GM23338 (cell line): Measurements from ENCODE around the gene SLC9A9. TPM values are rescaled to one million over a fixed set of nuclear protein-coding genes. Genes with fewer than 3 reads are reported as not detected.
A peak's percentile ranks its signal among the peaks of the same experiment; 100 is the strongest.

Source experiments
- ATAC-seq: fragments of 200-7000 bp; cut with Tn5 transposase; 3 replicates; pipeline ENCODE4 v1.9.1; 2020
- DNase-seq: peaks from one replicate; pipeline ENCODE4 v3.0.0-alpha.2; 2015; ENCODE audit warnings: low spot score
- H2AFZ ChIP-seq: fragments of 200-600 bp; sonication (generic); 2 replicates; pipeline ENCODE4 v1.8.0; 2016; ENCODE audit warnings: antibody characterized with exemption, mild to moderate bottlenecking, moderate library complexity
- H3F3A ChIP-seq: fragments of 200-600 bp; sonication (generic); replicated peaks from 2 replicates; pipeline ENCODE4 v1.8.0; 2017; ENCODE audit warnings: antibody characterized with exemption, mixed run types, low read depth
- H3K27ac ChIP-seq: fragments of 200-600 bp; sonication (generic); 2 replicates; pipeline ENCODE4 v1.6.1; 2016; ENCODE audit warnings: low read depth
- H3K27me3 ChIP-seq: fragments of 200-600 bp; sonication (generic); 2 replicates; pipeline ENCODE4 v1.8.0; 2016; ENCODE audit warnings: mild to moderate bottlenecking, mixed run types, moderate library complexity; ENCODE audit not compliant: insufficient read depth
- H3K36me3 ChIP-seq: fragments of 200-600 bp; sonication (generic); 2 replicates; pipeline ENCODE4 v1.8.0; 2016; ENCODE audit warnings: mild to moderate bottlenecking; ENCODE audit not compliant: insufficient read depth
- H3K4me1 ChIP-seq: fragments of 200-600 bp; sonication (generic); 2 replicates; pipeline ENCODE4 v1.8.0; 2016; ENCODE audit warnings: mild to moderate bottlenecking, moderate library complexity; ENCODE audit not compliant: insufficient read depth
- H3K4me2 ChIP-seq: fragments of 200-600 bp; sonication (generic); 2 replicates; pipeline ENCODE4 v1.7.1; 2017; ENCODE audit warnings: mixed run types
- H3K4me3 ChIP-seq: fragments of 200-600 bp; sonication (generic); 2 replicates; pipeline ENCODE4 v1.6.1; 2016; ENCODE audit warnings: mixed run types
- H3K79me2 ChIP-seq: fragments of 200-600 bp; sonication (generic); replicated peaks from 2 replicates; pipeline ENCODE4 v1.8.0; 2017; ENCODE audit warnings: mild to moderate bottlenecking; ENCODE audit not compliant: insufficient read depth
- H3K9me2 ChIP-seq: fragments of 200-600 bp; sonication (generic); 2 replicates; pipeline ENCODE4 v1.8.0; 2017; ENCODE audit not compliant: insufficient read depth
- H4K20me1 ChIP-seq: fragments of 200-600 bp; sonication (generic); replicated peaks from 2 replicates; pipeline ENCODE4 v1.8.0; 2017; ENCODE audit warnings: mild to moderate bottlenecking; ENCODE audit not compliant: insufficient read depth
- H3K27ac Mint-ChIP-seq: 2 replicates; pipeline ENCODE4 v1.8.0; 2020; ENCODE audit warnings: inconsistent platforms, mild to moderate bottlenecking, moderate library complexity, mixed read lengths
- H3K27me3 Mint-ChIP-seq: 3 replicates; pipeline ENCODE4 v1.8.0; 2022; ENCODE audit warnings: low read depth, mild to moderate bottlenecking, moderate library complexity, mixed read lengths, inconsistent platforms; ENCODE audit not compliant: insufficient read depth, poor library complexity
- H3K36me3 Mint-ChIP-seq: 3 replicates; pipeline ENCODE4 v1.8.0; 2021; ENCODE audit warnings: low read depth, mild to moderate bottlenecking, inconsistent platforms, moderate library complexity, mixed read lengths
- H3K4me1 Mint-ChIP-seq: 3 replicates; pipeline ENCODE4 v1.8.0; 2020; ENCODE audit warnings: mild to moderate bottlenecking, inconsistent platforms, mixed read lengths
- H3K4me3 Mint-ChIP-seq: 3 replicates; pipeline ENCODE4 v1.8.0; 2021; ENCODE audit warnings: moderate library complexity, mild to moderate bottlenecking, inconsistent platforms, mixed read lengths
- H3K9me3 Mint-ChIP-seq: 3 replicates; pipeline ENCODE4 v1.8.0; 2020; ENCODE audit warnings: moderate library complexity, mild to moderate bottlenecking, inconsistent platforms, mixed read lengths
- CREB1 ChIP-seq: fragments of 250-450 bp; sonication (Bioruptor Pico); IDR thresholded peaks from 2 replicates; pipeline ENCODE4 v1.5.0; 2020; ENCODE audit warnings: low read depth, mild to moderate bottlenecking, moderate library complexity
- EZH2 ChIP-seq: fragments of 200-600 bp; sonication (generic); IDR thresholded peaks from one replicate; pipeline ENCODE4 v1.8.0; 2017; ENCODE audit warnings: antibody characterized with exemption, mild to moderate bottlenecking, low read depth; ENCODE audit not compliant: unreplicated experiment
- EZH2phosphoT487 ChIP-seq: fragments of 200-600 bp; sonication (generic); IDR thresholded peaks from one replicate; pipeline ENCODE4 v1.8.1; 2018; ENCODE audit warnings: antibody characterized with exemption; ENCODE audit not compliant: unreplicated experiment
- JUNB ChIP-seq: IDR thresholded peaks from one replicate; pipeline ENCODE4 v1.6.1; 2016; ENCODE audit warnings: antibody characterized with exemption; ENCODE audit not compliant: unreplicated experiment
- NANOG ChIP-seq: IDR thresholded peaks from 2 replicates; pipeline ENCODE4 v1.6.1; 2016; ENCODE audit warnings: antibody characterized with exemption, borderline replicate concordance
- POLR2AphosphoS5 ChIP-seq: IDR thresholded peaks from 2 replicates; pipeline ENCODE4 v1.6.1; 2016; ENCODE audit warnings: antibody characterized with exemption, low read depth
- ZNF114 ChIP-seq: fragments of 250-450 bp; sonication (Bioruptor Pico); IDR thresholded peaks from 2 replicates; pipeline ENCODE4 v1.5.0; 2020; ENCODE audit warnings: mild to moderate bottlenecking, moderate library complexity
- ZNF331 ChIP-seq: fragments of 250-450 bp; sonication (Bioruptor Pico); IDR thresholded peaks from 2 replicates; pipeline ENCODE4 v1.5.0; 2020; ENCODE audit warnings: low read depth, mild to moderate bottlenecking, moderate library complexity
- polyA plus RNA-seq: library from polyadenylated mRNA; unstranded; fragments of >200 nt; fragmentation: Nextera tagmentation; extraction: Ambion mirVana; gene quantifications from 2 replicates; pipeline ENCODE4 v1.2.1, GENCODE V29; 2016
- total RNA-seq: library from RNA; depleted of rRNA; stranded (reverse); fragments of >200 nt; shearing (Covaris generic); gene quantifications from 2 replicates; pipeline ENCODE4 v1.2.3, GENCODE V29; 2014
- TF ChIP-seq, protein P1 (sequence below), 2 experiments: fragments of 200-600 bp in 1 of 2; sonication (generic) in 1 of 2; conservative IDR thresholded peaks; 2 replicates each; pipeline versions ENCODE4 v1.5.1 to v1.6.1; 2016 to 2017; ENCODE audit warnings: antibody characterized with exemption in 2 of 2, low read depth in 2 of 2, mild to moderate bottlenecking in 2 of 2, moderate library complexity in 1 of 2
- TF ChIP-seq, protein P2 (sequence below): IDR thresholded peaks from one replicate; pipeline ENCODE4 v1.6.1; 2018; ENCODE audit warnings: antibody characterized with exemption; ENCODE audit not compliant: unreplicated experiment
- TF ChIP-seq, protein P3 (sequence below): IDR thresholded peaks from 2 replicates; pipeline ENCODE4 v1.6.1; 2016; ENCODE audit warnings: antibody characterized with exemption

The SLC9A9 gene
- total and polyA plus RNA-seq, 2 experiments from 2014 or later, result 1.3 to 1.6 TPM

DNA sequence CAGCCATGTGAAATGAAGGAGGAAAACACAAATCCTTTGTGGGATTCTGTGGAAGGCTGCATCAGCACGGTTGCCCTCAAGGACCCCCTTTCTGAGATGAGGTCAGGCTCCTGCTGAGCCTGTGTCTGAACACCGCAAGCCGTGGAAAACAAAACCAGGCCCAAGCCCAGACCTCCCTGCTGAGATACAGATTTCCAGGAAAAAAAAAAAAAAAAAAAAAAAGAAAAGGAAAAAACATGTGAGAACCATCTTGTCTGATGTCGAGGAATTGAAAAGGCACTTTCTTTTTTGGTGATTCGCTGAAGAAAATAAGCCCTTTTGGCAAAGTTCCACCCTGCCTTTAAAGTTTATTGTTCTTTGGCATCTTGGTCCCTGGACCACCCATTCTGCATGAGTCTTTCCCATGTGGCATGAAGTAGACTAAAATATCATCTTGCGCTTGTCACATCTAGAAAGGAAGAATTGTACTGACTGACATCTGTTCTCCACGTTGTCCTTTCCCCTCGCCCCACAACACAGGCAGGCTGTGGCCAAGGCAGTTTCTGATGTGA lies 611.1 kb downstream of the SLC9A9 start (continued):
- TF ChIP-seq, protein P1, sequence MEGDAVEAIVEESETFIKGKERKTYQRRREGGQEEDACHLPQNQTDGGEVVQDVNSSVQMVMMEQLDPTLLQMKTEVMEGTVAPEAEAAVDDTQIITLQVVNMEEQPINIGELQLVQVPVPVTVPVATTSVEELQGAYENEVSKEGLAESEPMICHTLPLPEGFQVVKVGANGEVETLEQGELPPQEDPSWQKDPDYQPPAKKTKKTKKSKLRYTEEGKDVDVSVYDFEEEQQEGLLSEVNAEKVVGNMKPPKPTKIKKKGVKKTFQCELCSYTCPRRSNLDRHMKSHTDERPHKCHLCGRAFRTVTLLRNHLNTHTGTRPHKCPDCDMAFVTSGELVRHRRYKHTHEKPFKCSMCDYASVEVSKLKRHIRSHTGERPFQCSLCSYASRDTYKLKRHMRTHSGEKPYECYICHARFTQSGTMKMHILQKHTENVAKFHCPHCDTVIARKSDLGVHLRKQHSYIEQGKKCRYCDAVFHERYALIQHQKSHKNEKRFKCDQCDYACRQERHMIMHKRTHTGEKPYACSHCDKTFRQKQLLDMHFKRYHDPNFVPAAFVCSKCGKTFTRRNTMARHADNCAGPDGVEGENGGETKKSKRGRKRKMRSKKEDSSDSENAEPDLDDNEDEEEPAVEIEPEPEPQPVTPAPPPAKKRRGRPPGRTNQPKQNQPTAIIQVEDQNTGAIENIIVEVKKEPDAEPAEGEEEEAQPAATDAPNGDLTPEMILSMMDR (conservative IDR thresholded peaks at IDR 0.05; ENCODE audit: low read depth in 2 of 2), result no peak
- TF ChIP-seq, protein P2, sequence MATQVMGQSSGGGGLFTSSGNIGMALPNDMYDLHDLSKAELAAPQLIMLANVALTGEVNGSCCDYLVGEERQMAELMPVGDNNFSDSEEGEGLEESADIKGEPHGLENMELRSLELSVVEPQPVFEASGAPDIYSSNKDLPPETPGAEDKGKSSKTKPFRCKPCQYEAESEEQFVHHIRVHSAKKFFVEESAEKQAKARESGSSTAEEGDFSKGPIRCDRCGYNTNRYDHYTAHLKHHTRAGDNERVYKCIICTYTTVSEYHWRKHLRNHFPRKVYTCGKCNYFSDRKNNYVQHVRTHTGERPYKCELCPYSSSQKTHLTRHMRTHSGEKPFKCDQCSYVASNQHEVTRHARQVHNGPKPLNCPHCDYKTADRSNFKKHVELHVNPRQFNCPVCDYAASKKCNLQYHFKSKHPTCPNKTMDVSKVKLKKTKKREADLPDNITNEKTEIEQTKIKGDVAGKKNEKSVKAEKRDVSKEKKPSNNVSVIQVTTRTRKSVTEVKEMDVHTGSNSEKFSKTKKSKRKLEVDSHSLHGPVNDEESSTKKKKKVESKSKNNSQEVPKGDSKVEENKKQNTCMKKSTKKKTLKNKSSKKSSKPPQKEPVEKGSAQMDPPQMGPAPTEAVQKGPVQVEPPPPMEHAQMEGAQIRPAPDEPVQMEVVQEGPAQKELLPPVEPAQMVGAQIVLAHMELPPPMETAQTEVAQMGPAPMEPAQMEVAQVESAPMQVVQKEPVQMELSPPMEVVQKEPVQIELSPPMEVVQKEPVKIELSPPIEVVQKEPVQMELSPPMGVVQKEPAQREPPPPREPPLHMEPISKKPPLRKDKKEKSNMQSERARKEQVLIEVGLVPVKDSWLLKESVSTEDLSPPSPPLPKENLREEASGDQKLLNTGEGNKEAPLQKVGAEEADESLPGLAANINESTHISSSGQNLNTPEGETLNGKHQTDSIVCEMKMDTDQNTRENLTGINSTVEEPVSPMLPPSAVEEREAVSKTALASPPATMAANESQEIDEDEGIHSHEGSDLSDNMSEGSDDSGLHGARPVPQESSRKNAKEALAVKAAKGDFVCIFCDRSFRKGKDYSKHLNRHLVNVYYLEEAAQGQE, result no peak
- TF ChIP-seq EZH2phosphoT487 (no peak), ZNF331 (CRISPR knock-in tag) (no peak)

DNA sequence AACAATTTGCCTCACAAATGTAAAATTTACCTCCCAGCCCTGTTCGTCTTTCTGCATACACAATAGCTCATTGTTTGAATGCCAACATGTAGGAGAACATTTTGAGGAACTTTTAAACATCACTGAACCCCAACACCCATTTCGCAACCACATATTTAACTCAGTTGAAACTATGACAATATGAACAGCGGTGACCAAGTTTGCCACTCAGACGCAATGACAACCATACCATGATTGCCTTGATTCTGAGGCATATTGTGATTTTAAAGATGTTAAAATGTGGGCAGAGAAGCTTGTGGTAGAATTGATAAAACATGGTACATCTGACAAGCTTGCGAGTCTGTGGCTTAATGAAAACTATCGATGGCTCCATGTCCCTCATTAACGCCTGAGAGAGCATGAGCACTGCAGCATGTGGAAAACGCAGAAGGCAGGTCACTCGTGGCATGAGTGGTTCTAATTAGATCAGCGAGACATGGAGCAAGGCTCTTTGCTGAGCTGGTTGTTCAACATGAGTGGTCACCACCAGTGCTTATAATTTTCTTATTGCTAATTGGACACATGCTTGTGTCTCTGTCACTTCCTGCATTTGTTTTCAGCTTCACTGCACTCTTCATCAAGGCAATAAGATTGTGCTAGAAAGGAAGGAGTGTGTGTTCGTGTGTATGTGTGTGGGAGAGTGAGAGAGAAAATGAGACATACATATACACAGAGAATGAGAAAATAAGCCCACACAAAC lies 611.9 kb downstream of the SLC9A9 start:
- H3K4me3 Mint-ChIP-seq, result no peak overlapping the region
- H3K4me1 Mint-ChIP-seq, result peaks cover 2% of the 10 kb centered on the region; the same call in 1 of the 3 replicates
- no peaks in the 10 kb centered on the region for H3K79me2 ChIP-seq
- H3K27me3 Mint-ChIP-seq, result peaks cover 2% of the 10 kb centered on the region
- H3K36me3 ChIP-seq, result no peaks in the 10 kb centered on the region
- no peak overlapping the region for H3K27ac Mint-ChIP-seq
- DNase-seq, result no peak
- no peaks in the 10 kb centered on the region for H3K4me1 ChIP-seq
- no peaks in the 10 kb centered on the region; the same call in 1 of the 2 replicates for H4K20me1 ChIP-seq
- ATAC-seq, result no peak
- no peaks in the 10 kb centered on the region for H3K36me3 Mint-ChIP-seq
- H3F3A ChIP-seq, result no peaks in the 10 kb centered on the region
- no peak overlapping the region for H3K4me3 ChIP-seq
- no peaks in the 10 kb centered on the region for H3K27me3 ChIP-seq
- no peaks in the 10 kb centered on the region for H3K9me3 Mint-ChIP-seq
- H3K4me2 ChIP-seq, result no peak overlapping the region
- no peak overlapping the region for H3K27ac ChIP-seq
- H2AFZ ChIP-seq, result peak overlapping the region; percentile 70; the same call in 1 of the 2 replicates
- H3K9me2 ChIP-seq, result peaks cover 18% of the 10 kb centered on the region; the same call in 1 of the 2 replicates
- TF ChIP-seq, protein P3, sequence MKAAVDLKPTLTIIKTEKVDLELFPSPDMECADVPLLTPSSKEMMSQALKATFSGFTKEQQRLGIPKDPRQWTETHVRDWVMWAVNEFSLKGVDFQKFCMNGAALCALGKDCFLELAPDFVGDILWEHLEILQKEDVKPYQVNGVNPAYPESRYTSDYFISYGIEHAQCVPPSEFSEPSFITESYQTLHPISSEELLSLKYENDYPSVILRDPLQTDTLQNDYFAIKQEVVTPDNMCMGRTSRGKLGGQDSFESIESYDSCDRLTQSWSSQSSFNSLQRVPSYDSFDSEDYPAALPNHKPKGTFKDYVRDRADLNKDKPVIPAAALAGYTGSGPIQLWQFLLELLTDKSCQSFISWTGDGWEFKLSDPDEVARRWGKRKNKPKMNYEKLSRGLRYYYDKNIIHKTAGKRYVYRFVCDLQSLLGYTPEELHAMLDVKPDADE, result no peak
- TF ChIP-seq ZNF331 (CRISPR knock-in tag) (no peak), ZNF114 (CRISPR knock-in tag) (no peak), EZH2 (no peak), EZH2phosphoT487 (no peak), CREB1 (CRISPR knock-in tag) (no peak), POLR2AphosphoS5 (no peak), NANOG (no peak), JUNB (no peak)
- TF ChIP-seq, protein P2, result no peak
- TF ChIP-seq, protein P1 (conservative IDR thresholded peaks at IDR 0.05; ENCODE audit: low read depth in 2 of 2), result no peak
